ENCODE results near the gene CNOT1.
"Not testable (repeated sequence)": the region's sequence is repeated elsewhere in the genome, so short reads cannot be mapped to it uniquely, and the experiment has no call there.

The CNOT1 gene

GRCh38 chr16:58500430-58501241 is 129.0 kb downstream of the CNOT1 start:
- no peak for DNase-seq

GRCh38 chr16:58499615-58500351 is 129.8 kb downstream of the CNOT1 start, which contains the start of gene NDRG4:
Gene NDRG4, plus strand, starts transcription at chr16:58500143. Its CDS starts 106 bp downstream, at chr16:58500249.
- DNase-seq = peak; percentile 81

DNA sequence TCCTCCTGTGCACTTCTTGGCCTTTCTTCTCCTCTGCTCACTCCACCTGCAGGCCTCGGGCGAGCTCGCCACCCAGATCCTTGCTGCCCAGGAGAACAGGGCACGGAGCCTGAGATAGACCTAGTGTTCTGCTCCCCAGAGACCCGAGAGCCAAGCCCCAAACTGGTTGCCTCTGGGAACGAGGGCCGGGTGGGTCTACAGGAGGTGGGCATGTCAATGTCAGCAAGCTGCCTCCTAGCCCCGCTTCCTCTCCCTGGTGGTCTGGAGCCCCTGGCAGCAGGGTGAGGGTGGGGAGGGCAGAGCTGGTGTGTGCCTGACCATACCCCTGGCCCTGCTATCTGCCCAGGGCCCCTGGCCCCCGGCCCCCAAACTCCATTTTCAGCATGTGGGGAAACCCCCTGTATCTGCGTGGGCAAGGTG is 130.5 kb downstream of the CNOT1 start:
- DNase-seq = no peak

GRCh38 chr16:58498341-58499091 is 131.1 kb downstream of the CNOT1 start:
- no peak for DNase-seq

- no peak for DNase-seq
Observed at GRCh38 chr16:58497935-58498334, 131.7 kb downstream of the CNOT1 start.

DNA sequence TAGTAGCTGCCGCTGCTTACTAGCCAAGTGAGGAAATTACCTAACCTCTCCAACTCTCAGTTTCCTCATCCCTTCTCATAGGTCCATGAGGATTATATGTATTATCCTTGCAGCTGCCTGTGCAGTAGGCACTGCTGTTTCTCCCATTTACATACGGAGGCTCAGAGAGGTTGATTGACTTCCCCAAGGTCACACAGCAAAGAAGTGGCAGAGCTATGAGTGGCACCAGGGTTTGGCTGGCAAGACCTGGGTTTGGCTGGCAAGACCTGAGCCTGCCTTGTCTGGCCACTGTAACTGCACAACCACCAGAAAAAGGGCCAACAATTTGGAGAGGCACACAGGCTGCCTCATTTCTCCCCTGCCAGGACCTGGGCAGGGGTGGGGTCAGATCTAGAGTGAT is 132.2 kb downstream of the CNOT1 start:
- DNase-seq = no peak

GRCh38 chr16:58495521-58496331 is 133.9 kb downstream of the CNOT1 start:
- no peak for DNase-seq

DNA sequence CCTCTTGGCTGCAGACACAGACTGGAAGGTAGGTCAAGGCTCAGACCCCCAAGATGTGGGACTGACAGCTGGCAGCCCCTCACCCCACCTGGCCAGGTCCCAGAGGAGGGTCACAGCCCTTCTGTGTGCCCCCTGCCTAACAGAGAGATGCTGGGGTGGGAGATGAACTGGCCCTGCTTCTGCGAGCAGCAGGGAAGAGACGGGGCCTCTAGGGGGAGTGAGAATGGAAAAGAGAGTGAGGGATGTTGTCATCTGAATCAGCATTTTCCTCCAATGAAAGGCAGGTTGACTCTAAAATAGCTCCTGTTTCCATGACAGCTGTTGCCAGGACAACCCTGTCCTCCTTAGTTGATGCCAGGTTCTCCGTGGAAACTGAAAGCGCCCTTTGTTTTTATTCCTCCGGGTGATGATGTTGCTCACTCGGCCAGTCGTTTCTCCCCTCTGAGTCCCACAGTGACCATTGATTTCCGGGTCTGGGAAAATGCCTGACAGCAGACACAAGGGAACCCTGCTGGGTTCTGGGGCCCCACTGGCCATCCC is 134.6 kb downstream of the CNOT1 start:
- DNase-seq = peak; percentile 78

- DNase-seq = no peak
Observed at GRCh38 chr16:58493756-58494431, 135.7 kb downstream of the CNOT1 start.

DNA sequence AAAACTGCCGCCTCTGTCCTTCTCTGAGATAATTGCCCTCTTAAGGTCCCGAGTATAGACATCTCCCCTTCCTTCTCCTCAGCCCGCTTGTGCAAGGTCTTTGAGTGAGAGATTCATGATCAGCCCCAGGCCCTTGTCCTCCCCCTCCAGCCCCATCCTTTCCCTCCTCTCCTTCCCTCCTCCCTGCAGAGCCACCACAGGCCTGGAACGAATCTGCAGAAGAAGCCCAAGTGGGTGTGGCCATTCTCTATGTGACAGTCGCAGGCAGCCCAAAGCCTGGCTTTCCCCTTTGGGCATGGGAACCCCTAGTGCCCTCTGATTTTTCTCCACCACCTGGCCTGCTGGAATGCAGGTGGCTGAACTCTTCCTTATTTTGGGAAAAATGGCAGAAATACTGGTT is 136.9 kb downstream of the CNOT1 start:
- DNase-seq = no peak

GRCh38 chr16:58492066-58492465 is 137.6 kb downstream of the CNOT1 start:
- no peak for DNase-seq

DNA sequence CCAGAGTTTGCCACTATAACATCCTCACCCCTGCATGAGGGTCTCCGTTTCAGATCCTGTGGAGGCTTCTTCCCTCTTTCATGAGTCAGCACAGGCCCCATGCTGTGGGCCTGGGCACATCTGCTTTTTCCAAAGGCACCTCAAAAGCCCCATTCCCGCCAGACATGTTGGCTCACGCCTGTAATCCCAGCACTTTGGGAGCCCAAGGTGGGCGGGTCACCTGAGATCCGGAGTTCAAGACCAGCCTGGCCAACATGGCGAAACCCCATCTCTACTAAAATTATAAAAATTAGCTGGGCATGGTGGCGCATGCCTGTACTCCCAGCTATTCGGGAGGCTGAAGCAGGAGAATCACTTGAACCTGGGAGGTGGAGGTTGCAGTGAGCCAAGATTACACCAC is 139.1 kb downstream of the CNOT1 start:
- not testable (repeated sequence) for DNase-seq

DNA sequence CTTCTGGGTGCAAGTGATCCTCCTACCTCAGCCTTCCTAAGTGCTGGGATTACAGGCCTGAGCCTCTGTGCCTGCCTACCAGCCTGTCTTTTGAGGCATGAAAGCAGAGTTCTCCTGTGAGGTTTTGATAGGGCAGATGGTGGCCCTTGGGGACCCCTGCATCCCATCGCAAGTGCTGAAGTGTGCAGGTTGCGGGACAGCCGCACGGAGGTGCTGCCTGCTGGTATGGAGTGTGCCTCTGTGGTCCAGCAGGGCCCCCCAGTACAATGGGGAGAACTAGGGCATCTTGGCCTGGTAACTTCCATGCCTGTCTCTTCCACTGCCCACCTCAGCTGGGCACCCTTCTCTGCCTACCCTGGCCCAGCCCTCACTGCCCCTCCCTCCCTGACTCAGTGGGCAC is 139.6 kb downstream of the CNOT1 start:
- DNase-seq = no peak

DNA sequence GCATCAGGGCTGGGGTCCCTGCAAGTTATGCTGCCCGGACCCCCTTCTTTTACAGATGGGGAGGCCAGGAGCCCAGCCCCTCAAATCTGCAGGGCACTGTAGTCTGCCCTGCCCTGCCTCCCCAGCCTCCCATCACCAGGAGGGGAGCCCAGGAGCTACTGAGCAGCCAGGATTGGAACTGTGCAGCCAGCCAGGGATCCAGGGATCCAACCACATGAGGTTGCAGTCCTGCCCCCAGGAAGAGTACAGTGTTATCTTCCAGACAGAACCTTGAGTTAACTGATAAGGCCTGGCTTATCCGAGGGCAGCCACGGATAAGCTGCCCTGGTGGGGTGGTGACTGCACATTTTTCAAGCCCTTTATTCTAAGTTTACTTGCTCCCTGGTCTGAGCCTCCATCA is 141.1 kb downstream of the CNOT1 start:
- DNase-seq = no peak

GRCh38 chr16:58487566-58488351 is 141.9 kb downstream of the CNOT1 start:
- DNase-seq = peak; percentile 74

GRCh38 chr16:58485184-58485887 is 144.3 kb downstream of the CNOT1 start:
- no peak for DNase-seq

DNA sequence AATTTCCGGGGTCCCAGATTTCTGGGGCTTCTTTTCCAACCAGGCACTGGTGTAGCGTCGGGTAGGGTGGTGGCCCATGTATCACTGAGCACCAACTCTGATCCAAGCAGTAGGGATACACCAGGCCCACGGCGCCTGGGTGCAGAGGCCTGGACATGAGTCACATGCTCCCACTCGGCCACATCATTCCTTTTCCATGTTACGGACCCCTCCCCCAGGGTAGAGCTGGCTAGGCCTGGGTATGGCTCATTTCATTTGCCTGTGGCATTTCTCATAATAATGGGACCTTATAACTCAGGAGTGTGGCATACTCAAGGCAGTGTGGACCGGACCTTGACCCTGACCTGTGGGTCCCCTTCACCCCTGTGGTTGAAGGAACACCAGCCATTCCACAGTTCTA is 147.7 kb downstream of the CNOT1 start:
- no peak for DNase-seq

- no peak for DNase-seq
Observed at GRCh38 chr16:58481226-58481869, 148.3 kb downstream of the CNOT1 start.

GRCh38 chr16:58478427-58478826 is 151.2 kb downstream of the CNOT1 start:
- no peak for DNase-seq

GRCh38 chr16:58476791-58477190 is 152.8 kb downstream of the CNOT1 start:
- no peak for DNase-seq
